Thyroid gland (tissue), 4 donors: Measurements from ENCODE around the gene ST3GAL4.

Source experiments
- POLR2A ChIP-seq, 2 donors: fragments of 450-650 bp; IDR thresholded peaks; one replicate each; pipeline ENCODE4 v1.6.1; 2017; ENCODE audit warnings: antibody characterized with exemption in 2 of 2, mild to moderate bottlenecking in 2 of 2, moderate library complexity in 1 of 2
- TF ChIP-seq, protein P1 (sequence below), 6 experiments: fragments of 200-600 bp in 3 of 6; fragments of 450-650 bp in 3 of 6; sonication (generic) in 3 of 6; IDR thresholded peaks; one replicate each; pipeline ENCODE4 v1.5.1; 2016 to 2019; ENCODE audit warnings: antibody characterized with exemption in 6 of 6, mild to moderate bottlenecking in 2 of 6, inconsistent platforms in 1 of 6, moderate library complexity in 1 of 6

DNA sequence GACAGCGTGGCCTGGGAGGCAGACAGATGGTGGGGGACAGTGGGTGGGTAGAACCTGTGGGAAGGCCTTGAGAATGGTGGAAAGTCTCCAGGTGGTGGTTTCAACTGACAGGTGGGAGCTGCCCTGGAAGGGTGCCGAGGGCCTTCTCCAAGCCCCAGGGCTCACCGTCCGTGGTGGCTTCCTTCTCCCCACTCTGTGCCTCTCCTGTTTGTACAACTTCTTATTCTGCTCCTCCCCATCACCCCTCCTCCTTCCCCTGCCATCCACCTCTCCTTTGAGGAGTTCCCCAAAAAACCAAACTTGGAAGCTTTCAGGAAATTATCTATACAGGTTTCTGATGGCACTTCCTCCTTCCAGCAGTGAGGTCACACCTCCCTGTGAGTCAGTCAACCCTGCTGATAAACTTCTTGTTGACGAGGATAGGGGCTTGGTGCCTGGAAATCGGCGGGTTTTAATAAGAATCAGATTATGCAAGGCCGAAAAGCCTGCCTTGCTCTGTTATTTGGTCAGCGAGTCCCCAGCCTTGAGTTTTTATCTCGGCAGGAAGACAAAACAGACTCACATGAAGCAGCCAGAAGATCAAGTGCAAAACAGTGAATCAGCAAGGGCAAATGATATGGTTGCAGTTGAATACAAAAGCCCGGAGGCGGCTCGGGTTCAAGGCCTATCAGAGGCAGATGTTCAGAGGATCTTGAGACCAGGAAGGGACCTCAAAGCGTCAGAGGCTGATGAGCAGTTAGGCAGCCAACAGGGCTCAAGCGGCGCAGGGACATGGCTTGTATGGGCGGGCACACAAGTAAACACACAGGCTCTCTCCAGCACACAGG, 9.5 kb upstream of the ST3GAL4 start:
- TF ChIP-seq, protein P1, sequence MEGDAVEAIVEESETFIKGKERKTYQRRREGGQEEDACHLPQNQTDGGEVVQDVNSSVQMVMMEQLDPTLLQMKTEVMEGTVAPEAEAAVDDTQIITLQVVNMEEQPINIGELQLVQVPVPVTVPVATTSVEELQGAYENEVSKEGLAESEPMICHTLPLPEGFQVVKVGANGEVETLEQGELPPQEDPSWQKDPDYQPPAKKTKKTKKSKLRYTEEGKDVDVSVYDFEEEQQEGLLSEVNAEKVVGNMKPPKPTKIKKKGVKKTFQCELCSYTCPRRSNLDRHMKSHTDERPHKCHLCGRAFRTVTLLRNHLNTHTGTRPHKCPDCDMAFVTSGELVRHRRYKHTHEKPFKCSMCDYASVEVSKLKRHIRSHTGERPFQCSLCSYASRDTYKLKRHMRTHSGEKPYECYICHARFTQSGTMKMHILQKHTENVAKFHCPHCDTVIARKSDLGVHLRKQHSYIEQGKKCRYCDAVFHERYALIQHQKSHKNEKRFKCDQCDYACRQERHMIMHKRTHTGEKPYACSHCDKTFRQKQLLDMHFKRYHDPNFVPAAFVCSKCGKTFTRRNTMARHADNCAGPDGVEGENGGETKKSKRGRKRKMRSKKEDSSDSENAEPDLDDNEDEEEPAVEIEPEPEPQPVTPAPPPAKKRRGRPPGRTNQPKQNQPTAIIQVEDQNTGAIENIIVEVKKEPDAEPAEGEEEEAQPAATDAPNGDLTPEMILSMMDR (IDR thresholded peaks at IDR 0.05) = no peak
- TF ChIP-seq POLR2A (IDR thresholded peaks at IDR 0.05) = no peak
